Gastrocnemius medialis (tissue), 4 donors: ENCODE data around the gene FAM111B.

Experiments used
- POLR2A ChIP-seq, 2 donors: fragments of 450-650 bp; IDR thresholded peaks; one replicate each; pipeline ENCODE4 v1.6.1; 2017; ENCODE audit warnings: antibody characterized with exemption in 2 of 2, mild to moderate bottlenecking in 2 of 2, moderate library complexity in 2 of 2
- TF ChIP-seq, protein P1 (sequence below), 5 experiments: fragments of 450-650 bp in 3 of 5; fragments of 200-600 bp in 2 of 5; sonication (generic) in 2 of 5; IDR thresholded peaks in 4 of 5; conservative IDR thresholded peaks in 1 of 5; 1 replicate in 4 of 5; 2 replicates in 1 of 5; pipeline ENCODE4 v1.5.1; 2016 to 2019; ENCODE audit warnings: antibody characterized with exemption in 5 of 5, mild to moderate bottlenecking in 3 of 5, moderate library complexity in 3 of 5

- TF ChIP-seq, protein P1, sequence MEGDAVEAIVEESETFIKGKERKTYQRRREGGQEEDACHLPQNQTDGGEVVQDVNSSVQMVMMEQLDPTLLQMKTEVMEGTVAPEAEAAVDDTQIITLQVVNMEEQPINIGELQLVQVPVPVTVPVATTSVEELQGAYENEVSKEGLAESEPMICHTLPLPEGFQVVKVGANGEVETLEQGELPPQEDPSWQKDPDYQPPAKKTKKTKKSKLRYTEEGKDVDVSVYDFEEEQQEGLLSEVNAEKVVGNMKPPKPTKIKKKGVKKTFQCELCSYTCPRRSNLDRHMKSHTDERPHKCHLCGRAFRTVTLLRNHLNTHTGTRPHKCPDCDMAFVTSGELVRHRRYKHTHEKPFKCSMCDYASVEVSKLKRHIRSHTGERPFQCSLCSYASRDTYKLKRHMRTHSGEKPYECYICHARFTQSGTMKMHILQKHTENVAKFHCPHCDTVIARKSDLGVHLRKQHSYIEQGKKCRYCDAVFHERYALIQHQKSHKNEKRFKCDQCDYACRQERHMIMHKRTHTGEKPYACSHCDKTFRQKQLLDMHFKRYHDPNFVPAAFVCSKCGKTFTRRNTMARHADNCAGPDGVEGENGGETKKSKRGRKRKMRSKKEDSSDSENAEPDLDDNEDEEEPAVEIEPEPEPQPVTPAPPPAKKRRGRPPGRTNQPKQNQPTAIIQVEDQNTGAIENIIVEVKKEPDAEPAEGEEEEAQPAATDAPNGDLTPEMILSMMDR (IDR thresholded peaks at IDR 0.05 in 4 of 5, conservative IDR thresholded peaks at IDR 0.05 in 1 of 5): no peak
- TF ChIP-seq POLR2A (IDR thresholded peaks at IDR 0.05): no peak
Measured at GRCh38 chr11:59076876-59077571, 30.0 kb upstream of the FAM111B start.
